ENCODE measurements around the gene SLC12A7. TPM values are rescaled to one million over a fixed set of nuclear protein-coding genes. Genes with fewer than 3 reads are reported as not detected.

SLC12A7 gene
- total RNA-seq, 4 donors from 2014 or later: 26.1 to 41.6 (median 29.1) TPM

DNA sequence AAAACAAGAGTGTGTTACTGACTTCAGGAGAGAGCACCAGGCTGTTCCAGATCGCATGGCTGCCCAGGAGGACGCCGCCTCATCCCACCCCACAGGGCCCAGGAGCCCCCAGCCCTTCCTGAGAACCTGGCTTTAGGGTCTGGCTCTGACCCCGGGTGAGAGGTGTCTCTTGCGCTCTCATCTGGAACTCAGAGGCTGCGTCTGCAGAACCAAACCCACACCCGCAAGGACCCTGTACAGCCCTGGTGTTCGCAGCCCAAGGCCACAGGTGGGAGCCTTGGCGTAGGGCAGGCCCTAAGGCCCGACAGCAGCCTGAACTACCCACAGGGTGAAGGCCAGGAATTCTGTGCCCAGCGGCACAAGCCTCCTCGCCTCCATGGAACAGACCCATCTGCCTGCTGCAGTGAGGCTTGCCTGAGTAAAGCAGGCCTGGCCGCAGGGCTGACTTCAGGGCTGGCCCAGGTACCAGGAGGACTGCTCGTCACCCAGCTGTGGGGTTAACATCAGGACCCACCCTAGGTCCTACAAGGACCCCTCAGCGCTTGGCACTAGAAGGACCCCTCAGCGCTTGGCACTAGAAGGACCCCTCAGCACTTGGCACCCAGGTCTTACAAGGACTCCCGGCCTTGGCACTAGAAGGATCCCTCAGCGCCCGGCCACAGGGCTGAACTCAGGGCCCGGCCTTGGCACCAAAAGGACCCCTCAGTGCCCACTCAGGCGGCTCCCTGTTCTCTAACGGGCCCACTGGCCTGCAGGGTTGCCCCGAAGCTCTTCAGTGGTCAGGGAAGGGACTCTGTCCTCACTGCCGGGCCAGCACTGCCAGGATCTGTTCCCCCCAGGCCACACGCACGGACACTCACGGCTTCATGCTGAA lies 55.0 kb downstream of the SLC12A7 start:
- WGBS, 2 donors: 96 to 99% methylated on average over 15 to 17 of the region's 27 CpGs
- peaks cover 40 to 43% of the 10 kb centered on the region in 2 donors for H3K36me3 ChIP-seq
- no peak overlapping the region for H3K4me3 ChIP-seq (replicated peaks in 1 of 3)
- H3K27me3 ChIP-seq: no peaks in the 10 kb centered on the region
- no peaks in the 10 kb centered on the region for H3K9me3 ChIP-seq
- intact Hi-C loops (cut with DNase I): no loop called here
- no peaks in the 10 kb centered on the region for H3K4me1 ChIP-seq
- TF ChIP-seq, protein P1, sequence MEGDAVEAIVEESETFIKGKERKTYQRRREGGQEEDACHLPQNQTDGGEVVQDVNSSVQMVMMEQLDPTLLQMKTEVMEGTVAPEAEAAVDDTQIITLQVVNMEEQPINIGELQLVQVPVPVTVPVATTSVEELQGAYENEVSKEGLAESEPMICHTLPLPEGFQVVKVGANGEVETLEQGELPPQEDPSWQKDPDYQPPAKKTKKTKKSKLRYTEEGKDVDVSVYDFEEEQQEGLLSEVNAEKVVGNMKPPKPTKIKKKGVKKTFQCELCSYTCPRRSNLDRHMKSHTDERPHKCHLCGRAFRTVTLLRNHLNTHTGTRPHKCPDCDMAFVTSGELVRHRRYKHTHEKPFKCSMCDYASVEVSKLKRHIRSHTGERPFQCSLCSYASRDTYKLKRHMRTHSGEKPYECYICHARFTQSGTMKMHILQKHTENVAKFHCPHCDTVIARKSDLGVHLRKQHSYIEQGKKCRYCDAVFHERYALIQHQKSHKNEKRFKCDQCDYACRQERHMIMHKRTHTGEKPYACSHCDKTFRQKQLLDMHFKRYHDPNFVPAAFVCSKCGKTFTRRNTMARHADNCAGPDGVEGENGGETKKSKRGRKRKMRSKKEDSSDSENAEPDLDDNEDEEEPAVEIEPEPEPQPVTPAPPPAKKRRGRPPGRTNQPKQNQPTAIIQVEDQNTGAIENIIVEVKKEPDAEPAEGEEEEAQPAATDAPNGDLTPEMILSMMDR (IDR thresholded peaks at IDR 0.05): no peak
- TF ChIP-seq POLR2A (IDR thresholded peaks at IDR 0.05): no peak
- H3K27ac ChIP-seq: no peak overlapping the region
- DNase-seq: no peak

DNA sequence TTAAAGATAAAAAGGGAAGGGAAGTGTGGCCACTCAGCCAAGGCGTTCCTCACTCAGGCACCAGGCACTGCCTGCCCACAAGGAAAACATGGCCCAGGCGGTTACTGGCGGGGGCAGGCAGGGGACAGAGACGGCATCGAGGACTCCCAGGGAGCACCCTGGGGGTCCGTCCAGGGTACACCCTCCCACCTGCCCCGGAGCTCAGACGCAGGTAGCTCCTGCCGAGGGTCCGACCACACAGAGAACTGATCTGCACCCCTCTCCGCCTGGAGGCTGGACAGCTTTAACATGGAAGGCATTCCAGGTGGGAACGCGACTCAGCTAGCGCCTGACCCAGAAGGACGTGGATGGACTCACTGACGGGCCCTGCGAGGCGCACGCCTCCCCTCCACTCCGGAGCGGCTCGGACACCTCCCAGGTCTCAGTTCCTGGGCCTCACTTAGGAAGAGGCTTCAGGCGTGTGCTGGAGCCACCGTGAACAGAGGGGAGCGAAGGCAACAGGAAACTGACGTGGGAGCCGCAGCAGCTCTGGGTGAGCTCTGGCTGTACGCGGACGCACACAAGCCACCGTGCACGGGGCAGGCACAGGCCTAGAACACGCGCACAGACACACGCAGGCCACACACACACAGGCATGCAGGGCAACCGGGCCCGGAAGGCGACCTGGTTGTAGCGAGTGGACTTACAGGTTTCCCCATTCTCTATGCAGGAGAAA lies 55.8 kb downstream of the SLC12A7 start:
- no peak overlapping the region for H3K27ac ChIP-seq
- no peaks in the 10 kb centered on the region for H3K27me3 ChIP-seq
- no peak for DNase-seq
- H3K4me3 ChIP-seq (replicated peaks in 1 of 3): no peak overlapping the region
- intact Hi-C loops (cut with DNase I): no loop called here
- H3K9me3 ChIP-seq: no peaks in the 10 kb centered on the region
- no peaks in the 10 kb centered on the region for H3K4me1 ChIP-seq
- 93 to 95% methylated on average over 20 to 22 of the region's 39 CpGs for WGBS, 2 donors
- peaks cover 46 to 50% of the 10 kb centered on the region in 2 donors for H3K36me3 ChIP-seq
- TF ChIP-seq, protein P1 (IDR thresholded peaks at IDR 0.05): no peak
- TF ChIP-seq POLR2A (IDR thresholded peaks at IDR 0.05): no peak

DNA sequence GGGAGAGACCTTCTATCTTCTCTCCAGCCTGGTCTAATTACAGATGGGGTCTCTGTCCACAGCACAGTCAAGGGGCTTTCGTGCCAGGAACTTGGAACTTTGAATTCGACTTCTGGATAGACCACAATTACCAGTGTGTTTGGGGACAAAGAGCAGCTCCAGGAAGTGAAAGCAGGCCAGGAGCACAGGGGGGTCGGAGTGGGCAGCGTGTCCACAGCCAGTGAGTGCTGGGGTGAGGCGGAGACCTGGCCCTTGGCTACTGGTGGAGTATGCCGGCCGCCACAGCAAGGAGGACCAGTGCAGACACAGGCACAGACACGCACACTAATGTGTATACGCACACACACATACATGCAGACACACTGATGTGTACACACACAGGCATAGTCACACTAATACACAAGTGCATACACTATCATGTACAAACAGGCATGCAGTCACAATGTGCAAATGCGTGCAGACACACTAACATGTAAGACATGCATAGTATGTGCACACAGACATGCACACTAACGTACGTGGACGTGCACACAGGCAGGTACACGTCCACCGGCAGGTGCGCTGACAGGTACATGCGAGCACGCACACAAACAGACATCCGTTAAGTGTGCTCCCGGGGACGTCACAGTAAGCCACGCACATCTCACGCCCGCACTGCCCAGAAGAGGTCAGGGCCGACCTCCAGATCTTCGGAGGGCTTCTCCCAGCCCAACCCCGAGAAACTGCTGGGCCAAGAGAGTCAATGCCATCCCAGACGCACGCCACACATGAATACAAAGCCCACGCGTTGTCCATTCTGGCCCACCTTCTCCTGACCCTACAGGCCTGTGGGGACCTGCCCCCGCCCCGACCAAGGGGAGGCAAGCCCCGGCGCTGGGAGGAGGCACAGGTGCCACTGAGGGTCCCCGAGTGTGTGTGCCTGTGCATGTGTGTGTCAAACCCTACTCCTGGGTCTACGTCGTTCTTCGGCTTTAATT lies 56.8 kb downstream of the SLC12A7 start:
- Histone ChIP-seq H3K27me3 (no peaks in the 10 kb centered on the region), H3K9me3 (no peaks in the 10 kb centered on the region), H3K4me1 (no peaks in the 10 kb centered on the region), H3K36me3 (peaks cover 39 to 49% of the 10 kb centered on the region in 2 donors), H3K4me3 (replicated peaks in 1 of 3) (no peak overlapping the region), H3K27ac (no peak overlapping the region)
- 91 to 95% methylated on average over 30 to 39 of the region's 39 CpGs for WGBS, 2 donors
- TF ChIP-seq POLR2A (IDR thresholded peaks at IDR 0.05): no peak
- TF ChIP-seq, protein P1 (IDR thresholded peaks at IDR 0.05): no peak
- intact Hi-C loops (cut with DNase I): no loop called here
- DNase-seq: no peak

DNA sequence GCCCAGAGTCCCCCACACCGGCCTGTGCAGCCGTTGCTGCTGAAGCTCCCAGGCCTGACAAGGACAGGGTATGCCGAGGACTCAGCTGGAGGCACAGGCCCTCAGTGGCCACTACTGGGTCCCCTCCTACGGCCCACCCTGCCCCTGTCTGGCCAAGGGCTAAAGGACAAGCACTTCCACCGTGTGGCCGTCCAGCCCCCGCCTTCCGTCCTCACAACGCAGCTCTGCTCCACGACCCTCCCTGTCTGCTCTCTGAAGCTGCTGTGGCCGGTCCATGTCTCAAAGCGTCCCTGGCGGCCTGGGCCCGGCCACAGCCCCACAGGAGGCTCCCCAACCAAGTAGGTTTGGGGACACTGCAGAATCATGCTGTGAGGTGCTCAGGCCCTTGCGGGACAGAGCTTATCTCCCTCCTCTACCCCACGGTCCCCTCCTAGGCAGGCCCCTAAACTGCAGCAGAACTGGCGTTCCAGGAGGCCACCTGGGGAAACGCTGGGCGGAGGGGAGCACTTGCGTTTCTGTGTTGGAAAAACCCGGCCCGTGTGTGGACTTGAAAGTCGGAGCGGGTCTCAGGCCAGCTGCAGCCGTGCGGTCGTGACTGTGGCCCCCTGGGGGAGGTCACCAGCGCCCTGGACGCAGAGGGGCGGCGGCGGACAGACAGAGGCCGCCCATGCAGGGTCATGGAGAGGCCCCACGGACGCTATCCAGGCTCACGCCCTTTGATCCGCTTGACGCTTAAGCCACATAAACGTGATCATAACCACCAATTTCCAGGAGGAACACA lies 57.7 kb downstream of the SLC12A7 start:
- 92 to 95% methylated on average over 30 to 37 of the region's 39 CpGs for WGBS, 2 donors
- Histone ChIP-seq H3K4me1 (no peaks in the 10 kb centered on the region), H3K27ac (no peak overlapping the region)

More for the DNA sequence above, 57.7 kb downstream of the SLC12A7 start:
- H3K27me3 ChIP-seq: no peaks in the 10 kb centered on the region
- DNase-seq: no peak
- H3K4me3 ChIP-seq (replicated peaks in 1 of 3): no peak overlapping the region
- intact Hi-C loops (cut with DNase I): no loop called here
- no peaks in the 10 kb centered on the region for H3K9me3 ChIP-seq
- TF ChIP-seq, protein P1 (IDR thresholded peaks at IDR 0.05): no peak
- TF ChIP-seq POLR2A (IDR thresholded peaks at IDR 0.05): no peak
- peaks cover 35 to 43% of the 10 kb centered on the region in 2 donors for H3K36me3 ChIP-seq

Measured in thyroid gland (tissue), 4 donors.